GM18498 (cell line): ENCODE data around the gene MS4A4A.

ENCODE experiments used
- ATAC-seq: cut with Tn5 transposase; IDR thresholded peaks from one replicate; pipeline ENCODE4 v1.9.1; 2021; ENCODE audit warnings: mild to moderate bottlenecking, moderate library complexity; ENCODE audit not compliant: unreplicated experiment

MS4A4A gene

DNA sequence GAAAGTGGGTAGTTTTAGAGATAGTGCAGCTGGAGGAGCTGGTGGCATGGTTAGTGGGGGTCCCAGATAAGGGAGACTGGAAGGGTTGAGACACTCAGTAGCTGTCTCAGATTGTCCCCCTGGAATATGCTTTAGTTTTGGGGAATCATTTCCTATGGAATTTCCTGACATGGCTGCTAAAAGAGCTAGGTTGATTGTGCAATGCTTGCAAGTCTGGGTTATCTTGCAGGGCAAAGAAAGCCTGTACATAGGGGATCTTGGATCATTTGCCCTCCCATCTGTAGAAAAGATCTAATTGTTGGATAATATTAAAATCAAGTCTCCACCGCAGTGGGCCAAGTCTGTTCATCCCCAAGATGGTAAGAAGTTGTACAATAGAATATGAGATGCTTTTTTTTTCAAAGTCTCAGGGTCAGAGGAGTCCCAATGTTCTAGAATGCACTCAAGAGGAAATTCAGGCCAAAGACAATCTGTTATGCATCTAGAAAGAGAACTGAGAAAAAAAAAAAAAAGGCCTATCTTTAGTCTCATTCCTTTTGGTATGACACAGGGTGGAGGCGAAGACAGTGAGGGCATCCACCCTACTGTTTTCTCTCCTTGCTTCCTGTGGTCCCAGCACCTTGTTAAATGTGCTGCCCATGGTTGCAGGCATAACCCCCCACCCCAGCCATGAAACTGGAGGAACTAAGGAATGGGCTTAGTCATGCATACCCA lies 66.8 kb downstream of the MS4A4A start:
- ATAC-seq = peak; percentile 72

DNA sequence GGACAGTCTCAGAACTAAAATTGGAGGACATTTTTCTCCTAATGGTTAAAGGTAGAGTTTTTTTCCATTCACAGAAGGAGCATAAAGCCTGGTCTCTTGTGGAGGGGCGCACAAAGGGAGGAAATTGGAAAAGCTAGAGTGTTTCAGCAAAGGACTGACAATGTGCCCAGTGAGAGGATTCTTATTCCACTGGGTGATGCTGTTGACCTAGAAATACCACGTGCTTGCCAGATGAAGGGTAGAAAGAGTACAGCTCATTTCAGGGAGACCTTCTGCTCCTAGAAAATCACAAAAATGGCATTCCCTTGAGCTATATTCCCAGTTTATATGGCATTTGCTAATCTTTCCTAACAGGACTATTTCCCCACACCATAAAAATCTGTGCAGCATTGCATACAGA lies 67.7 kb downstream of the MS4A4A start:
- no peak for ATAC-seq

DNA sequence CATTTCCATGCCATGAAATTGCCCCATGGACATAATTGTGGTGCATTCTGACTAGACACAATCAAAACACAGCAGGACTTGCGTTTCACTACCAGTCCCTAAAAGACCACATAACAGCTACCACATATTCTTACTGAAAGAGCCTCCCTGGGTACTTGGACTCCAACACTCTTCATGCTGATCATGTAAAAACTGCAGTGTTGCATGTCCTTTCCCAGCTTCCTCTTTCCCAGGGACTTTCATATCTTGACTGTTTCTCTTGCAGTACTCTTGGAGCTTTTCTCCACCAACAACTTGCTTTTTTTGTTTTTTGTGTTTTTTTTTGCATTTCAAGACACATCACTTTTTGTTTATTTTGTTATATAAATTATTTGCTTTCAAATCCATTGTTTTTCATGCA lies 69.5 kb downstream of the MS4A4A start:
- ATAC-seq = no peak

DNA sequence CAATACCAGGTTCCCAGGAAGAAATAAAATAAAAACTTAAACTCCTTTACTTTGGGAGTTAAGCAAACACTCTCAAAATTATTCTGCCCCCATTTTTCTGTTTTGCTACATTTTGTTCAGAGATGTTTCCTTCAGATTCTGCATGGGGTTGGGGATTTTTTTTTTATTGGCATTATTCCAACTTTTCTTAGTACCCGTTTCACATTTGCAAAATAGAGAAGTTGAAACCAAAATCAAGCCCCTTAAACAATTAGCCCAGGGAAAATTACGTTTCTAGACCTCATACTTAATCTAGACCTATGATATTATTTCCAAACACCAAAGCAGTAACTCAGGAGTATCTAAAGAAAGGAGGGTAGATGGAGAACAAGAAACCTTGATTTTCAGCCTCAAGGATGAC lies 77.3 kb downstream of the MS4A4A start:
- ATAC-seq = no peak
